Measurements from ENCODE around the gene CTBP1.
A peak's percentile ranks its signal among the peaks of the same experiment; 100 is the strongest.

The CTBP1 gene

GRCh38 chr4:1221155-1221870 lies 27.6 kb downstream of the CTBP1 start:
- DNase-seq = no peak

GRCh38 chr4:1220566-1220965 lies 28.4 kb downstream of the CTBP1 start:
- DNase-seq = no peak

GRCh38 chr4:1219566-1219950 lies 29.4 kb downstream of the CTBP1 start:
- DNase-seq = no peak

- peak; percentile 61 for DNase-seq
Measured at GRCh38 chr4:1218634-1219565, 30.0 kb downstream of the CTBP1 start.

- DNase-seq = no peak
Measured at GRCh38 chr4:1217366-1217765, 31.6 kb downstream of the CTBP1 start.

- peak; percentile 27 for DNase-seq
Measured at GRCh38 chr4:1216869-1217294, 32.0 kb downstream of the CTBP1 start.

GRCh38 chr4:1216076-1216614 lies 32.8 kb downstream of the CTBP1 start:
- no peak for DNase-seq

GRCh38 chr4:1215141-1216075 lies 33.5 kb downstream of the CTBP1 start:
- peak; percentile 93 for DNase-seq

GRCh38 chr4:1214101-1215095 lies 34.5 kb downstream of the CTBP1 start:
- DNase-seq = no peak

- DNase-seq = no peak
Measured at GRCh38 chr4:1213336-1213995, 35.5 kb downstream of the CTBP1 start.

GRCh38 chr4:1212546-1213335 lies 36.2 kb downstream of the CTBP1 start:
- no peak for DNase-seq

- DNase-seq = no peak
Measured at GRCh38 chr4:1211891-1212545, 36.9 kb downstream of the CTBP1 start.

GRCh38 chr4:1211371-1211770 lies 37.6 kb downstream of the CTBP1 start:
- no peak for DNase-seq

GRCh38 chr4:1210971-1211370 lies 38.0 kb downstream of the CTBP1 start:
- DNase-seq = no peak

GRCh38 chr4:1210241-1210841 lies 38.6 kb downstream of the CTBP1 start:
- no peak for DNase-seq

- DNase-seq = no peak
Measured at GRCh38 chr4:1209821-1210220, 39.1 kb downstream of the CTBP1 start.

- no peak for DNase-seq
Measured at GRCh38 chr4:1208970-1209704, 39.8 kb downstream of the CTBP1 start.
